ENCODE data around the gene ACAD8.

- TF ChIP-seq, protein P1, sequence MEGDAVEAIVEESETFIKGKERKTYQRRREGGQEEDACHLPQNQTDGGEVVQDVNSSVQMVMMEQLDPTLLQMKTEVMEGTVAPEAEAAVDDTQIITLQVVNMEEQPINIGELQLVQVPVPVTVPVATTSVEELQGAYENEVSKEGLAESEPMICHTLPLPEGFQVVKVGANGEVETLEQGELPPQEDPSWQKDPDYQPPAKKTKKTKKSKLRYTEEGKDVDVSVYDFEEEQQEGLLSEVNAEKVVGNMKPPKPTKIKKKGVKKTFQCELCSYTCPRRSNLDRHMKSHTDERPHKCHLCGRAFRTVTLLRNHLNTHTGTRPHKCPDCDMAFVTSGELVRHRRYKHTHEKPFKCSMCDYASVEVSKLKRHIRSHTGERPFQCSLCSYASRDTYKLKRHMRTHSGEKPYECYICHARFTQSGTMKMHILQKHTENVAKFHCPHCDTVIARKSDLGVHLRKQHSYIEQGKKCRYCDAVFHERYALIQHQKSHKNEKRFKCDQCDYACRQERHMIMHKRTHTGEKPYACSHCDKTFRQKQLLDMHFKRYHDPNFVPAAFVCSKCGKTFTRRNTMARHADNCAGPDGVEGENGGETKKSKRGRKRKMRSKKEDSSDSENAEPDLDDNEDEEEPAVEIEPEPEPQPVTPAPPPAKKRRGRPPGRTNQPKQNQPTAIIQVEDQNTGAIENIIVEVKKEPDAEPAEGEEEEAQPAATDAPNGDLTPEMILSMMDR (IDR thresholded peaks at IDR 0.05) = no peak
- TF ChIP-seq POLR2AphosphoS5 (IDR thresholded peaks at IDR 0.05) (no peak), EP300 (IDR thresholded peaks at IDR 0.05) (no peak)
Observed at GRCh38 chr11:134250246-134250645, 3.1 kb upstream of the ACAD8 start.

All from upper lobe of left lung (tissue), 4 donors.